ENCODE measurements around the gene BAX. TPM values are rescaled to one million over a fixed set of nuclear protein-coding genes. Genes with fewer than 3 reads are reported as not detected.

Gene BAX
- total RNA-seq, 1 experiment from 2014 or later = 346 TPM

DNA sequence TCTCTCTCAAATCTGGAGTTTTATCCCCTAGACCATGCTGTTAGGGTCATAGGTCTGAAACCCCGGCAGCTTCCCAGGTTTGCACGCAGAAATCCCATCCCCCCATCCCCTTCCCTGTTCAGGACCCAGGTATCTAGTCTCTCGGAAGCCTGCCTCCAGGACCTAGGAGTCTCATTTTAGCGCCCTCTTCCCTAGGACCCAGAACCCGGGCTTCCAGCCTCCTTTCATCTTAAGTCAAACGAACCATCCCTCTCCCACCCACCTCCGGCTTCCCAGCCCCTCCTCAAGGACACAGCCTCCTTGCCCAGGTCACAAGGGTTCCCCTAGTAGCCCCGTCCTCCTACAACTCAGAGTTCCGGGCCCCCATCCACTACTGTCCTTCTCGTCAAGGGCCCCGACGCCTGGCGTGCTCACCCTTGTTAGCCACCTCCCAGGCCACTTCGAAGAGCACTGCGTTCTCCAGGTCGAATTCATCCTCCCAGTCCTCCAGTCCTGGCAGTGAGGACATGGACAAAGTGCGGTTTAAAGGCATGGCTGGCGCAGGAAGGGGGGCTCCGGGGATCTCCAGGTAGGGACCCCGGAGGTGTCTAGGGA, 38.0 kb downstream of the BAX start:
- Mint-ChIP-seq H3K27ac (peak overlapping the region; percentile 95), H3K9me3 (no peaks in the 10 kb centered on the region), H3K36me3 (peaks cover 24% of the 10 kb centered on the region), H3K4me3 (peak overlapping the region; percentile 99), H3K27me3 (ENCODE audit: low read depth) (no peaks in the 10 kb centered on the region), H3K4me1 (peaks cover 33% of the 10 kb centered on the region)
- ATAC-seq = peak; percentile 1; the same call in 1 of the 2 replicates
- POLR2A ChIA-PET = interaction anchor here (0.5 to 2.1 kb wide), 11 partner anchors 9 to 519 kb away, joined by 3 to 10 read pairs (median 5); no protein-coding TSS in a partner anchor
- TF ChIP-seq ESRRA (CRISPR knock-in tag; IDR thresholded peaks at IDR 0.05; ENCODE audit: borderline replicate concordance) (0 out of 2 replicates have a peak, but pooled peaks have one; percentile 42), ATF1 (CRISPR knock-in tag; IDR thresholded peaks at IDR 0.05) (no peak)
- CTCF ChIA-PET = interaction anchor here (0.6 to 3.4 kb wide), 55 partner anchors 9 to 499 kb away, joined by 3 to 60 read pairs (median 7); partner anchors contain the start of genes CA11, CGB2, CGB7 and DHDH
- DNase-seq (ENCODE audit: low spot score) = no peak

DNA sequence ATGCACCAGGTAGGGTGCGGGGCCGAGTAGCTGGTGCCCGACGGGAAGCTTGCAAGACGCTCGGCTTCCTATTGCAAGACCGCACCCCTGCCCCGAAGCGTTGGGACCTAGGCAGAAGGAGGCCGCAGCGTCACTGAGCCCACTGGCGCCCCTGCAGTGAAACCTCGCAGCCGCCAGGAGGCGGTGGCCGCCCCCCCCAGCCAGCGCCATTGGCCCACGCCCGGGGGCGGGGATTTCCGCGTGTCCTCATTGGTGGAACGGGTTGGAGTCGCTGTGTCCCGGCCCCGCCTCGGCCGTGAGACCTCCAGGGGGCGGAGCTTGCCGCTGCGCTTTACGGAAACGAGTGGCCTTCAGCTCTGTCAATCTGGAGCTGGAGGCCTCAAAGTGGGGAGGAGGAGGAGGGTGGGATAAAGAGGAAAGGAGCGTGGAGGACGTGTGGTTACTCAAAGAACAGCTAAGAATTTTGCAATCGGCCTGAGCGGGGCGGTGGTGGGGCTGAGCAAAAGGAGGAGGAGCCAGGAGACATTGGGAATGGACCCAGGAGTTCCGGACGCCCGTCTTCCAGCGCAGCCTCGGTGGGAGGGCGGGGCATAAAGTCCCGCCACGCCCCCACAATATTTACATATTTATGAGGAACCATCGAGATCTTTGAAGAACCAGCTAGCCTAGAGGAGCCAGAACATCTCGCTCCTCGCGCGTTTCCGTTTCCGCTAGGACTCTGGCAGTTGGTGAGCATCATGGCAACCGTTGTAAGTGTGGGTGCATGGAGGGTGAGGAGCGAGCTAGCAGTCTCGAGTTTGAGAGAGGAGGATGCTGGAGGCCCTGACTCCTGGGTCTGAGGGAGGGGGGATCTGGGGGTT, 38.7 kb downstream of the BAX start, which contains the start of the genes GYS1 and RUVBL2:
GYS1 (minus strand) TSS at position 135 of the 860 bp plus-strand sequence. CDS start 197 bp downstream, outside the sequence.
RUVBL2 (plus strand) TSS at position 713 of the 860 bp plus-strand sequence; CDS start at position 738, 25 bp downstream.
- POLR2A ChIA-PET = interaction anchor here (0.5 to 2.1 kb wide), 12 partner anchors 10 to 518 kb away, joined by 3 to 10 read pairs (median 4); no protein-coding TSS in a partner anchor
- peak within 1 kb of the TSS; percentile 97 for H3K27ac Mint-ChIP-seq
- no peaks in the 10 kb centered on the region for H3K27me3 Mint-ChIP-seq (ENCODE audit: low read depth)
- CTCF ChIA-PET = interaction anchor here (0.5 to 3.4 kb wide), 86 partner anchors 10 to 819 kb away, joined by 3 to 60 read pairs (median 4); partner anchors contain the start of genes BAX, CA11, CGB2 and CGB7
- DNase-seq (ENCODE audit: low spot score) = peak; percentile 100
- H3K4me3 Mint-ChIP-seq = peak within 1 kb of the TSS; percentile 99
- H3K4me1 Mint-ChIP-seq = peaks cover 31% of the 10 kb centered on the region
- H3K36me3 Mint-ChIP-seq = peaks cover 18% of the 10 kb centered on the region
- ATAC-seq = peak; percentile 93
- H3K9me3 Mint-ChIP-seq = no peaks in the 10 kb centered on the region
- TF ChIP-seq, protein P1, sequence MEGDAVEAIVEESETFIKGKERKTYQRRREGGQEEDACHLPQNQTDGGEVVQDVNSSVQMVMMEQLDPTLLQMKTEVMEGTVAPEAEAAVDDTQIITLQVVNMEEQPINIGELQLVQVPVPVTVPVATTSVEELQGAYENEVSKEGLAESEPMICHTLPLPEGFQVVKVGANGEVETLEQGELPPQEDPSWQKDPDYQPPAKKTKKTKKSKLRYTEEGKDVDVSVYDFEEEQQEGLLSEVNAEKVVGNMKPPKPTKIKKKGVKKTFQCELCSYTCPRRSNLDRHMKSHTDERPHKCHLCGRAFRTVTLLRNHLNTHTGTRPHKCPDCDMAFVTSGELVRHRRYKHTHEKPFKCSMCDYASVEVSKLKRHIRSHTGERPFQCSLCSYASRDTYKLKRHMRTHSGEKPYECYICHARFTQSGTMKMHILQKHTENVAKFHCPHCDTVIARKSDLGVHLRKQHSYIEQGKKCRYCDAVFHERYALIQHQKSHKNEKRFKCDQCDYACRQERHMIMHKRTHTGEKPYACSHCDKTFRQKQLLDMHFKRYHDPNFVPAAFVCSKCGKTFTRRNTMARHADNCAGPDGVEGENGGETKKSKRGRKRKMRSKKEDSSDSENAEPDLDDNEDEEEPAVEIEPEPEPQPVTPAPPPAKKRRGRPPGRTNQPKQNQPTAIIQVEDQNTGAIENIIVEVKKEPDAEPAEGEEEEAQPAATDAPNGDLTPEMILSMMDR (IDR thresholded peaks at IDR 0.05) = peak; percentile 85
- peak; percentile 62; the same call in 1 of the 2 replicates for TF ChIP-seq CREM (CRISPR knock-in tag; IDR thresholded peaks at IDR 0.05)
- TF ChIP-seq NFYB (CRISPR knock-in tag; conservative IDR thresholded peaks at IDR 0.05; ENCODE audit: low read depth) = peak; percentile 93
- TF ChIP-seq, protein P2, sequence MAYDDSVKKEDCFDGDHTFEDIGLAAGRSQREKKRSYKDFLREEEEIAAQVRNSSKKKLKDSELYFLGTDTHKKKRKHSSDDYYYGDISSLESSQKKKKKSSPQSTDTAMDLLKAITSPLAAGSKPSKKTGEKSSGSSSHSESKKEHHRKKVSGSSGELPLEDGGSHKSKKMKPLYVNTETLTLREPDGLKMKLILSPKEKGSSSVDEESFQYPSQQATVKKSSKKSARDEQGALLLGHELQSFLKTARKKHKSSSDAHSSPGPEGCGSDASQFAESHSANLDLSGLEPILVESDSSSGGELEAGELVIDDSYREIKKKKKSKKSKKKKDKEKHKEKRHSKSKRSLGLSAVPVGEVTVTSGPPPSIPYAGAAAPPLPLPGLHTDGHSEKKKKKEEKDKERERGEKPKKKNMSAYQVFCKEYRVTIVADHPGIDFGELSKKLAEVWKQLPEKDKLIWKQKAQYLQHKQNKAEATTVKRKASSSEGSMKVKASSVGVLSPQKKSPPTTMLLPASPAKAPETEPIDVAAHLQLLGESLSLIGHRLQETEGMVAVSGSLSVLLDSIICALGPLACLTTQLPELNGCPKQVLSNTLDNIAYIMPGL (CRISPR knock-in tag; IDR thresholded peaks at IDR 0.05) = peak; percentile 66; the same call in 1 of the 2 replicates
- TF ChIP-seq, protein P3, sequence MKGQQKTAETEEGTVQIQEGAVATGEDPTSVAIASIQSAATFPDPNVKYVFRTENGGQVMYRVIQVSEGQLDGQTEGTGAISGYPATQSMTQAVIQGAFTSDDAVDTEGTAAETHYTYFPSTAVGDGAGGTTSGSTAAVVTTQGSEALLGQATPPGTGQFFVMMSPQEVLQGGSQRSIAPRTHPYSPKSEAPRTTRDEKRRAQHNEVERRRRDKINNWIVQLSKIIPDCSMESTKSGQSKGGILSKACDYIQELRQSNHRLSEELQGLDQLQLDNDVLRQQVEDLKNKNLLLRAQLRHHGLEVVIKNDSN (CRISPR knock-in tag; IDR thresholded peaks at IDR 0.05) = peak; percentile 61; the same call in 1 of the 2 replicates
- TF ChIP-seq NR2C2 (CRISPR knock-in tag; IDR thresholded peaks at IDR 0.05) = no peak
- TF ChIP-seq, protein P4, sequence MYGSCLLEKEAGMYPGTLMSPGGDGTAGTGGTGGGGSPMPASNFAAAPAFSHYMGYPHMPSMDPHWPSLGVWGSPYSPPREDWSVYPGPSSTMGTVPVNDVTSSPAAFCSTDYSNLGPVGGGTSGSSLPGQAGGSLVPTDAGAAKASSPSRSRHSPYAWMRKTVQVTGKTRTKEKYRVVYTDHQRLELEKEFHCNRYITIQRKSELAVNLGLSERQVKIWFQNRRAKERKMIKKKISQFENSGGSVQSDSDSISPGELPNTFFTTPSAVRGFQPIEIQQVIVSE (CRISPR knock-in tag; IDR thresholded peaks at IDR 0.05; ENCODE audit: borderline replicate concordance) = no peak
- TF ChIP-seq MYBL2 (CRISPR knock-in tag; IDR thresholded peaks at IDR 0.05) = 0 out of 2 replicates have a peak, but pooled peaks have one; percentile 49
- TF ChIP-seq, protein P5, sequence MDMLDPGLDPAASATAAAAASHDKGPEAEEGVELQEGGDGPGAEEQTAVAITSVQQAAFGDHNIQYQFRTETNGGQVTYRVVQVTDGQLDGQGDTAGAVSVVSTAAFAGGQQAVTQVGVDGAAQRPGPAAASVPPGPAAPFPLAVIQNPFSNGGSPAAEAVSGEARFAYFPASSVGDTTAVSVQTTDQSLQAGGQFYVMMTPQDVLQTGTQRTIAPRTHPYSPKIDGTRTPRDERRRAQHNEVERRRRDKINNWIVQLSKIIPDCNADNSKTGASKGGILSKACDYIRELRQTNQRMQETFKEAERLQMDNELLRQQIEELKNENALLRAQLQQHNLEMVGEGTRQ (CRISPR knock-in tag; IDR thresholded peaks at IDR 0.05) = no peak
- TF ChIP-seq, protein P6, sequence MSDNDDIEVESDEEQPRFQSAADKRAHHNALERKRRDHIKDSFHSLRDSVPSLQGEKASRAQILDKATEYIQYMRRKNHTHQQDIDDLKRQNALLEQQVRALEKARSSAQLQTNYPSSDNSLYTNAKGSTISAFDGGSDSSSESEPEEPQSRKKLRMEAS (CRISPR knock-in tag; IDR thresholded peaks at IDR 0.05) = peak; percentile 37; the same call in 1 of the 2 replicates
- TF ChIP-seq FOXK1 (CRISPR knock-in tag; IDR thresholded peaks at IDR 0.05) = peak; percentile 36; the same call in 1 of the 2 replicates
- peak; percentile 58; the same call in 1 of the 2 replicates for TF ChIP-seq GABPB1 (CRISPR knock-in tag; IDR thresholded peaks at IDR 0.05)
- TF ChIP-seq, protein P7, sequence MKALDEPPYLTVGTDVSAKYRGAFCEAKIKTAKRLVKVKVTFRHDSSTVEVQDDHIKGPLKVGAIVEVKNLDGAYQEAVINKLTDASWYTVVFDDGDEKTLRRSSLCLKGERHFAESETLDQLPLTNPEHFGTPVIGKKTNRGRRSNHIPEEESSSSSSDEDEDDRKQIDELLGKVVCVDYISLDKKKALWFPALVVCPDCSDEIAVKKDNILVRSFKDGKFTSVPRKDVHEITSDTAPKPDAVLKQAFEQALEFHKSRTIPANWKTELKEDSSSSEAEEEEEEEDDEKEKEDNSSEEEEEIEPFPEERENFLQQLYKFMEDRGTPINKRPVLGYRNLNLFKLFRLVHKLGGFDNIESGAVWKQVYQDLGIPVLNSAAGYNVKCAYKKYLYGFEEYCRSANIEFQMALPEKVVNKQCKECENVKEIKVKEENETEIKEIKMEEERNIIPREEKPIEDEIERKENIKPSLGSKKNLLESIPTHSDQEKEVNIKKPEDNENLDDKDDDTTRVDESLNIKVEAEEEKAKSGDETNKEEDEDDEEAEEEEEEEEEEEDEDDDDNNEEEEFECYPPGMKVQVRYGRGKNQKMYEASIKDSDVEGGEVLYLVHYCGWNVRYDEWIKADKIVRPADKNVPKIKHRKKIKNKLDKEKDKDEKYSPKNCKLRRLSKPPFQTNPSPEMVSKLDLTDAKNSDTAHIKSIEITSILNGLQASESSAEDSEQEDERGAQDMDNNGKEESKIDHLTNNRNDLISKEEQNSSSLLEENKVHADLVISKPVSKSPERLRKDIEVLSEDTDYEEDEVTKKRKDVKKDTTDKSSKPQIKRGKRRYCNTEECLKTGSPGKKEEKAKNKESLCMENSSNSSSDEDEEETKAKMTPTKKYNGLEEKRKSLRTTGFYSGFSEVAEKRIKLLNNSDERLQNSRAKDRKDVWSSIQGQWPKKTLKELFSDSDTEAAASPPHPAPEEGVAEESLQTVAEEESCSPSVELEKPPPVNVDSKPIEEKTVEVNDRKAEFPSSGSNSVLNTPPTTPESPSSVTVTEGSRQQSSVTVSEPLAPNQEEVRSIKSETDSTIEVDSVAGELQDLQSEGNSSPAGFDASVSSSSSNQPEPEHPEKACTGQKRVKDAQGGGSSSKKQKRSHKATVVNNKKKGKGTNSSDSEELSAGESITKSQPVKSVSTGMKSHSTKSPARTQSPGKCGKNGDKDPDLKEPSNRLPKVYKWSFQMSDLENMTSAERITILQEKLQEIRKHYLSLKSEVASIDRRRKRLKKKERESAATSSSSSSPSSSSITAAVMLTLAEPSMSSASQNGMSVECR (CRISPR knock-in tag; IDR thresholded peaks at IDR 0.05; ENCODE audit: borderline replicate concordance) = peak; percentile 37; the same call in 1 of the 2 replicates
- no peak for TF ChIP-seq CREB1 (CRISPR knock-in tag; IDR thresholded peaks at IDR 0.05)
- TF ChIP-seq KAT7 (CRISPR knock-in tag; IDR thresholded peaks at IDR 0.05; ENCODE audit: borderline replicate concordance) = no peak
- TF ChIP-seq, protein P8, sequence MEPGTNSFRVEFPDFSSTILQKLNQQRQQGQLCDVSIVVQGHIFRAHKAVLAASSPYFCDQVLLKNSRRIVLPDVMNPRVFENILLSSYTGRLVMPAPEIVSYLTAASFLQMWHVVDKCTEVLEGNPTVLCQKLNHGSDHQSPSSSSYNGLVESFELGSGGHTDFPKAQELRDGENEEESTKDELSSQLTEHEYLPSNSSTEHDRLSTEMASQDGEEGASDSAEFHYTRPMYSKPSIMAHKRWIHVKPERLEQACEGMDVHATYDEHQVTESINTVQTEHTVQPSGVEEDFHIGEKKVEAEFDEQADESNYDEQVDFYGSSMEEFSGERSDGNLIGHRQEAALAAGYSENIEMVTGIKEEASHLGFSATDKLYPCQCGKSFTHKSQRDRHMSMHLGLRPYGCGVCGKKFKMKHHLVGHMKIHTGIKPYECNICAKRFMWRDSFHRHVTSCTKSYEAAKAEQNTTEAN (CRISPR knock-in tag; IDR thresholded peaks at IDR 0.05) = no peak
- peak; percentile 98 for TF ChIP-seq SP1 (CRISPR knock-in tag; conservative IDR thresholded peaks at IDR 0.05)
